Prostate gland (tissue), 2 donors: ENCODE results near the gene SMC5. TPM values are rescaled to one million over a fixed set of nuclear protein-coding genes. Genes with fewer than 3 reads are reported as not detected.

Source experiments
- DNase-seq: peaks from one replicate; pipeline ENCODE4 v3.0.0-alpha.2; 2019; ENCODE audit warnings: low spot score
- H3K27ac ChIP-seq, 2 donors: fragments of 200-600 bp; sonication (generic); 2 replicates each; pipeline ENCODE4 v1.5.1; 2017 to 2019
- H3K27me3 ChIP-seq: fragments of 200-600 bp; sonication (generic); replicated peaks from 2 replicates; pipeline ENCODE4 v1.5.1; 2019; ENCODE audit not compliant: insufficient read depth
- H3K36me3 ChIP-seq, 2 donors: fragments of 200-600 bp; sonication (generic); 1 replicate in 1 of 2; 2 replicates in 1 of 2; pipeline versions ENCODE4 v1.5.1 to v1.8.1; 2017 to 2019
- H3K4me1 ChIP-seq: fragments of 200-600 bp; sonication (generic); replicated peaks from 2 replicates; pipeline ENCODE4 v1.5.1; 2019
- H3K4me3 ChIP-seq, 2 donors: fragments of 200-600 bp; sonication (generic); 2 replicates each; pipeline ENCODE4 v1.5.1; 2017 to 2019
- H3K9me3 ChIP-seq: fragments of 200-600 bp; sonication (generic); 2 replicates; pipeline ENCODE4 v1.5.1; 2017
- POLR2A ChIP-seq: fragments of 450-650 bp; IDR thresholded peaks from one replicate; pipeline ENCODE4 v1.6.1; 2016; ENCODE audit warnings: antibody characterized with exemption, mild to moderate bottlenecking
- POLR2AphosphoS5 ChIP-seq: sonication (generic); formaldehyde crosslinking; IDR thresholded peaks from one replicate; pipeline ENCODE4 v1.6.1; 2017; ENCODE audit warnings: antibody characterized with exemption
- WGBS: methylation state at CpG from one replicate; pipeline ENCODE4 v1.1.5; 2018; 5-methylcytosine and 5-hydroxymethylcytosine counted together
- intact Hi-C: fragments of 100-400 bp; cut with DNase I; formaldehyde crosslinking; loops from one replicate; pipeline ENCODE4 v1.14.2; 2022
- total RNA-seq, 2 donors: library from RNA; depleted of rRNA; stranded (reverse); fragments of >200 nt; gene quantifications; one replicate each; pipeline ENCODE4 v1.1.0, GENCODE V29; 2016
- TF ChIP-seq, protein P1 (sequence below), 4 experiments: fragments of 200-600 bp in 2 of 4; fragments of 450-650 bp in 2 of 4; sonication (generic) in 2 of 4; IDR thresholded peaks; 1 replicate in 3 of 4; 2 replicates in 1 of 4; pipeline ENCODE4 v1.5.1; 2016 to 2019; ENCODE audit warnings: antibody characterized with exemption in 4 of 4, mild to moderate bottlenecking in 2 of 4, moderate library complexity in 2 of 4

The SMC5 gene
- total RNA-seq, 2 donors from 2014 or later, result 28.7 to 29.7 TPM

DNA sequence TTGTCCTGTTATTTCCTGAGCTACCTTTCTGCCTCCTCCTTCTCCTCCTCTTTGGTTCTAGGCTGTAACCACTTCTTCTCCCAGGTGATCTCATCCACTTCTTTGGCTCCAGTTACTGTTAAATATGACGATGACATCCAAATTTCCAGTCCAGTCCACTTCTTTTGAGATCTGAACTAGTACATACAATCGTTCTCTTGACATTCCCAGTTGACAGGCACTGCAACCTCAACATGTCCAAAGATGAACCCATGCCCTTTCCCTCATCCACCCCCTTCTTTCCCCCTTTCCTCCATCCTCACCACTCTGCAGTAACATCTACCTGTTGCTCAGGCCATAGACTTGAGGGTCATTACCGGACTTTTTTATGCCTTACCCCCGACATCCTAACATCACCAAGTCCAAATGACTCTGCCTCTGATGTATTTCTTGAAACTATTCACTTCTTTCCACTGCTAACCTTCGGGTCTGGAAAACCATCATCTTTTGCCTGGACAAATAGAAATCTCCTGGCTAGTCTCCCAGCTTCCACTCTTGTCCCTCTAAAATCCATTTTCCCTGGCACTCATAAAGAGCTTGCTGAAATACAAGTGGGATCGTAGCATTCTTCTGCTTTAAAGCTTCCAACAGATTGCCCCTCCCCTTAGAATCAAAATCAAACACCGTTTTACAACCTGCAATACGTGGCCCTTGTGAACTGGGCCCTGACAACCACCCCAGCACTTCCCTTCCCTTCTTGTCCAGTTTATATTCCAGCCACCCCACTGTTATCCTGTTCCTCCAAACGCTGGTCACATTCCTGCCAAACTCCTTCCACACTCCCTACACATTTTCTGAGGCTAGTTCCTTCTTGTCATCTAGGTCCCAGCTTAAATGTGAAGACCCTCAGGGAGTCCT lies 124.2 kb downstream of the SMC5 start:
- DNase-seq, result no peak
- H3K4me1 ChIP-seq, result no peaks in the 10 kb centered on the region

DNA sequence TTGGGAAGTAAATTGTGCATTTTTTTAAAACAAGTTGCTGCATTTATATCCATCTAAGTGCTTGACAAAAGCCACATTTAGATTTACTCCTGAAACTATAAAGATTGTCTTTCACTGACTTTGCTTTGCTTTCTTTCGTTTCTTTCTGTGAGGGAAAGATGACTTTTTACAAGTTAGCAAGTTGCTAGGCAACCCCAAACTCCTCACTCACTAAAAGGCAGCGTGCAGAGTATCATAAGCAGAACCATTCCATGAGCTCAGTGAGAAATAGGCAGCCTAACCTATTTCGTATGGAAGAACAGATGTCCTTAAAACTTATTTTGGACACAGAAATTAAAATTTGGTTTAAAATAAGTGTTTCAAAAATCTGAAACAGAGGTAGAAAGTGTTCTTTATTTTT lies 126.6 kb downstream of the SMC5 start:
- intact Hi-C loops, result no loop called here
- WGBS, result 53% methylated on average over 3 of the region's 3 CpGs

More for the DNA sequence above, 124.2 kb downstream of the SMC5 start:
- TF ChIP-seq, protein P1, sequence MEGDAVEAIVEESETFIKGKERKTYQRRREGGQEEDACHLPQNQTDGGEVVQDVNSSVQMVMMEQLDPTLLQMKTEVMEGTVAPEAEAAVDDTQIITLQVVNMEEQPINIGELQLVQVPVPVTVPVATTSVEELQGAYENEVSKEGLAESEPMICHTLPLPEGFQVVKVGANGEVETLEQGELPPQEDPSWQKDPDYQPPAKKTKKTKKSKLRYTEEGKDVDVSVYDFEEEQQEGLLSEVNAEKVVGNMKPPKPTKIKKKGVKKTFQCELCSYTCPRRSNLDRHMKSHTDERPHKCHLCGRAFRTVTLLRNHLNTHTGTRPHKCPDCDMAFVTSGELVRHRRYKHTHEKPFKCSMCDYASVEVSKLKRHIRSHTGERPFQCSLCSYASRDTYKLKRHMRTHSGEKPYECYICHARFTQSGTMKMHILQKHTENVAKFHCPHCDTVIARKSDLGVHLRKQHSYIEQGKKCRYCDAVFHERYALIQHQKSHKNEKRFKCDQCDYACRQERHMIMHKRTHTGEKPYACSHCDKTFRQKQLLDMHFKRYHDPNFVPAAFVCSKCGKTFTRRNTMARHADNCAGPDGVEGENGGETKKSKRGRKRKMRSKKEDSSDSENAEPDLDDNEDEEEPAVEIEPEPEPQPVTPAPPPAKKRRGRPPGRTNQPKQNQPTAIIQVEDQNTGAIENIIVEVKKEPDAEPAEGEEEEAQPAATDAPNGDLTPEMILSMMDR (IDR thresholded peaks at IDR 0.05), result no peak
- no peak for TF ChIP-seq POLR2A
- no peak for TF ChIP-seq POLR2AphosphoS5
- no peaks in the 10 kb centered on the region for H3K27me3 ChIP-seq
- no peaks in the 10 kb centered on the region for H3K36me3 ChIP-seq
- WGBS, result 53% methylated on average over 9 of the region's 9 CpGs
- no peak overlapping the region for H3K4me3 ChIP-seq
- H3K27ac ChIP-seq, result no peak overlapping the region
- no peaks in the 10 kb centered on the region for H3K9me3 ChIP-seq
- intact Hi-C loops, result no loop called here

DNA sequence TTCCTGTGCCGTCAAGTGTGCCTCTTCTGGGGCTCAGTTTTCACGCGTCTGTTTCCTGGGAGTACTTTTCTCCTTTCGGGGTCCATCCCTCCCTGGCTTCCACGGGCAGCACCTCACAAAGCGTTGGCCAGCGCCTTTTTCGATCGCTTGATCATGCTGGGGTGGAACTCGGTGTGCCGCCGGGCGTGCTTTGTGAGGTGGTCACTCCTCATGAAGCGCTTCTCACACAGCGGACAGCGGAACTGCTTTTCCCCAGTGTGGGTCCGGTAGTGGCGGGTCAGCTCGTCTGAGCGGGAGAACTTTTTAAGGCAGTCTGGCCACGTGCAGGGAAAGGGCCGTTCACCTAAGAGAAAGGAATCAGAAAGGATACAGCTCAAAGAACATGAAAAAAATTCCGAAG lies 128.9 kb downstream of the SMC5 start:
- intact Hi-C loops, result no loop called here
- H3K27ac ChIP-seq, result no peak overlapping the region
- DNase-seq, result no peak
- no peak overlapping the region for H3K4me3 ChIP-seq
- no peak for TF ChIP-seq POLR2A
- TF ChIP-seq POLR2AphosphoS5, result no peak
- TF ChIP-seq, protein P1 (IDR thresholded peaks at IDR 0.05), result no peak
- H3K36me3 ChIP-seq, result no peaks in the 10 kb centered on the region
- H3K4me1 ChIP-seq, result peaks cover 5% of the 10 kb centered on the region
- no peaks in the 10 kb centered on the region for H3K27me3 ChIP-seq
- H3K9me3 ChIP-seq, result no peaks in the 10 kb centered on the region
- 93% methylated on average over 23 of the region's 23 CpGs for WGBS

More for the DNA sequence above, 126.6 kb downstream of the SMC5 start:
- no peaks in the 10 kb centered on the region for H3K27me3 ChIP-seq
- H3K36me3 ChIP-seq, result no peaks in the 10 kb centered on the region
- no peak for DNase-seq
- H3K27ac ChIP-seq, result no peak overlapping the region
- TF ChIP-seq POLR2AphosphoS5, result no peak
- no peak for TF ChIP-seq POLR2A
- TF ChIP-seq, protein P1 (IDR thresholded peaks at IDR 0.05), result no peak
- H3K4me1 ChIP-seq, result no peaks in the 10 kb centered on the region
- no peak overlapping the region for H3K4me3 ChIP-seq
- no peaks in the 10 kb centered on the region for H3K9me3 ChIP-seq

DNA sequence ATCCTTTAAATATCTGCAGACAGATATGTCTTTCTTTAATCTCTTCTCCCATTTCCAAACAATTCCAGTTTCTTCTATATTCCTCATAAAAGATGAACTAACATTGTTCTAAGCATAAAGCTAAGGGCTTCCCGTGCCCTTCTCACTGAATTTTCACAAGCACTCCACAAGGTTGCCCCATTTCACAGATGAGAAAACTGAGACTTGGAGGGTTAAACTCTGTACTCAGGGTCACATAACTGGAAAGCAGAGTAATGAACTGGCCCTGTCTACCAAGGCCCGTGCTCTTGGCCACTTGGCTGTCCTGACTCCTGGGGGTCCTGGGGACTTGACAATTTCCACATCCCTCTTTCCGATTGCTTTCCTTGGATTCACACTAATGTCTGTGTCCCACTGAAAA lies 130.4 kb downstream of the SMC5 start:
- no peaks in the 10 kb centered on the region for H3K36me3 ChIP-seq
- H3K27ac ChIP-seq, result no peak overlapping the region
- intact Hi-C loops, result no loop called here
- no peak overlapping the region for H3K4me3 ChIP-seq
- no peak for DNase-seq
- peaks cover 11% of the 10 kb centered on the region for H3K4me1 ChIP-seq
- H3K27me3 ChIP-seq, result no peaks in the 10 kb centered on the region
- no peaks in the 10 kb centered on the region for H3K9me3 ChIP-seq
- TF ChIP-seq POLR2A, result no peak
- TF ChIP-seq, protein P1 (IDR thresholded peaks at IDR 0.05), result no peak
- no peak for TF ChIP-seq POLR2AphosphoS5
- 68% methylated on average over 3 of the region's 3 CpGs for WGBS
